Fibroblast of skin of right biceps (primary cell): Measurements from ENCODE around the gene PLEKHA8.

Source experiments
- DNase-seq: peaks from one replicate; pipeline ENCODE4 v3.0.0-alpha.2; 2013

Gene PLEKHA8

GRCh38 chr7:30171766-30172447 is 143.7 kb downstream of the PLEKHA8 start:
- DNase-seq: peak; percentile 55

- no peak for DNase-seq
Measured at GRCh38 chr7:30172451-30172850, 144.2 kb downstream of the PLEKHA8 start.

GRCh38 chr7:30173058-30173897 is 145.1 kb downstream of the PLEKHA8 start:
- DNase-seq: peak; percentile 68

GRCh38 chr7:30175180-30175579 is 147.0 kb downstream of the PLEKHA8 start:
- peak; percentile 27 for DNase-seq

GRCh38 chr7:30175636-30176147 is 147.5 kb downstream of the PLEKHA8 start:
- no peak for DNase-seq

DNA sequence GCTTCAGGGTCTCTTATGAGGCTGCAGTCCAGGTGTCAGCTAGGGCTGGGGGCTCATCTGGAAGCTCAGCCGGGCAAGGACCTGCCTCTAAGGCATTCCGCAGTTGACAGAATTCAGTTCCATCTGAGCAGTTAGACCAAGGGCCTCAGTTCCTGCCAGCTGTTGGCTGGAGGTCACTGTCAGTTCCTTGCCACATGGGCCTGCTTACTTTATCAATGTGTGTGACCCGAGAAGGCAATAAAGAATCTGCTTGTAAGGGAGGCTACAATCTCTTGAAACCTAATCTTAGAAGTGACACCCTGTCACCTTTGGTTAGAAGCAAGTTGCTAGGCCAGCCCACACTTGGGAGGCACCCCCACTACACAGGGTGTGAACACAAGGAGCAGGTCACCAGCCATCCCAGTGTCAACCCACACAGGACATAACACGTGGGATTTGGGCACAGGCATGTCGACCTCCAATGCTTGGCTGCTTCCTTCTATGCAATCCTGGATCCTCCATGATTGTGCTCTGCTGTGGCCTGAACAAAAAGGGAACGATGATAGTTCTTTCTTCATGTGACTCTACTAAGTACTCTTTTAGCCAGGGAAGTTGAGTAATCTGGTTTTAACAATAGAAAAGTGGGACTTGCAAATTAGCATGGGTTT is 148.4 kb downstream of the PLEKHA8 start:
- no peak for DNase-seq

GRCh38 chr7:30177186-30177585 is 149.0 kb downstream of the PLEKHA8 start:
- DNase-seq: no peak

DNA sequence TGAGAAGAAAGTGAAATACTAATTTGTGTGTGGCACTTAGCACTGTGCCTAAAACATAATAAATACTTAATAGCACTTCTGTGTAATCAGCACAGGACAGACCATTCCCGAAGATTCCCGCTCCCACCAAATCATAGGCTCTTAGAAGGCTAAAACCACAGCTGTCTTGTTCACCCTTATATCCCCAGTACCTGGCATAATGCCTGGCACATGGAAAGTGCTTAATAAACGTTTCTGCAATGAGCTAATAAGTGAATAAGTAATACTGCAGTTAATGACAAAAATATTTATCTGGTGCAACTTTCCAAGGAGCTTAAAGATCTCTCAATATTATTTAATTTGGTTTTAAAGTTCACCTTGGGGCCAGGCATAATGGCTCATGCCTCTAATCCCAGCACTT is 149.8 kb downstream of the PLEKHA8 start:
- DNase-seq: no peak

- no peak for DNase-seq
Measured at GRCh38 chr7:30178748-30179436, 150.7 kb downstream of the PLEKHA8 start.
